A673 (cell line): ENCODE results near the gene COX6A2. TPM values are rescaled to one million over a fixed set of nuclear protein-coding genes. Genes with fewer than 3 reads are reported as not detected.

ENCODE experiments used
- BruUV-seq: library from RNA; stranded (reverse); fragments of 400-500 nt; replicated peaks from 2 replicates; lab custom pipeline; 2021; lab: Mats Ljungman, UMichigan
- CTCF ChIA-PET: fragments of 300-600 bp; sonication (Branson Sonifier 250); formaldehyde crosslinking; loops from one replicate; lab custom pipeline; 2022; ENCODE audit warnings: antibody characterized with exemption; lab: Charles Lee
- POLR2A ChIA-PET: fragments of 300-600 bp; sonication (Branson Sonifier 250); formaldehyde crosslinking; loops from one replicate; lab custom pipeline; 2022; ENCODE audit warnings: antibody characterized with exemption; ENCODE audit not compliant: low non-redundant PET; lab: Charles Lee
- DNase-seq: peaks from one replicate; pipeline ENCODE4 v3.0.0-alpha.2; 2015; ENCODE audit warnings: low spot score
- H3K27ac ChIP-seq: fragments of 200-600 bp; sonication (generic); 2 replicates; pipeline ENCODE4 v1.5.1; 2016; ENCODE audit warnings: mixed run types, low read depth, mild to moderate bottlenecking, mixed read lengths, antibody characterized with exemption, low read length; ENCODE audit not compliant: poor library complexity, severe bottlenecking
- H3K27me3 ChIP-seq: fragments of 200-600 bp; sonication (generic); replicated peaks from 2 replicates; pipeline ENCODE4 v1.6.1; 2017; ENCODE audit warnings: mixed run types, low read depth, mild to moderate bottlenecking, mixed read lengths, antibody characterized with exemption, low read length; ENCODE audit not compliant: insufficient read depth, poor library complexity
- H3K36me3 ChIP-seq: fragments of 200-600 bp; sonication (generic); 2 replicates; pipeline ENCODE4 v1.6.1; 2016; ENCODE audit warnings: mixed run types, mild to moderate bottlenecking, mixed read lengths, antibody characterized with exemption, low read length; ENCODE audit not compliant: insufficient read depth, poor library complexity, severe bottlenecking
- H3K4me1 ChIP-seq: fragments of 200-600 bp; sonication (generic); 2 replicates; pipeline ENCODE4 v1.6.1; 2017; ENCODE audit warnings: mixed run types, mild to moderate bottlenecking, mixed read lengths, antibody characterized with exemption, low read length; ENCODE audit not compliant: insufficient read depth, poor library complexity, severe bottlenecking
- H3K4me3 ChIP-seq: fragments of 200-600 bp; sonication (generic); 2 replicates; pipeline ENCODE4 v1.5.1; 2016; ENCODE audit warnings: low read depth, mixed run types, mild to moderate bottlenecking, mixed read lengths, low read length; ENCODE audit not compliant: poor library complexity, severe bottlenecking
- H3K9me3 ChIP-seq: fragments of 200-600 bp; sonication (generic); 2 replicates; pipeline ENCODE4 v1.6.1; 2016; ENCODE audit warnings: mixed run types, low read depth, mild to moderate bottlenecking, mixed read lengths, antibody characterized with exemption, low read length; ENCODE audit not compliant: poor library complexity, severe bottlenecking
- CTCF ChIP-seq: fragments of 300-800, 200-600 bp; sonication (generic); conservative IDR thresholded peaks from 2 replicates; pipeline ENCODE4 v1.5.1; 2017; ENCODE audit warnings: low read depth, mild to moderate bottlenecking, antibody characterized with exemption, low read length, moderate library complexity, mixed read lengths
- EZH2 ChIP-seq: fragments of 200-600 bp; sonication (generic); IDR thresholded peaks from 2 replicates; pipeline ENCODE4 v1.6.1; 2017; ENCODE audit warnings: borderline replicate concordance, low read depth, mild to moderate bottlenecking, mixed read lengths, antibody characterized with exemption, low read length; ENCODE audit not compliant: poor library complexity, severe bottlenecking
- intact Hi-C: fragments of 100-400 bp; cut with micrococcal nuclease; formaldehyde crosslinking; loops from one replicate; pipeline ENCODE4 v1.10.0; 2022; ENCODE audit not compliant: unreplicated experiment
- total RNA-seq: library from RNA; stranded (reverse); gene quantifications from 2 replicates; pipeline ENCODE4 v1.2.3, GENCODE V29; 2021

Gene COX6A2
- total RNA-seq, 1 experiment from 2014 or later, result not detected

- Histone ChIP-seq H3K27ac (no peak overlapping the region), H3K9me3 (no peaks in the 10 kb centered on the region), H3K4me1 (no peaks in the 10 kb centered on the region), H3K4me3 (peak overlapping the region; percentile 60), H3K36me3 (no peaks in the 10 kb centered on the region), H3K27me3 (no peaks in the 10 kb centered on the region)
- no TSS peak for BruUV-seq
- ChIA-PET CTCF (interaction anchor here (0.6 kb wide), 2 partner anchors 10 to 544 kb away, joined by 4 read pairs; no protein-coding TSS in a partner anchor), POLR2A (no interaction called here)
- TF ChIP-seq CTCF (no peak), EZH2 (no peak)
- intact Hi-C loops, result no loop called here
- DNase-seq, result no peak
These were observed 43.2 kb upstream of the COX6A2 start for GRCh38 chr16:31471241-31471874.

GRCh38 chr16:31470615-31471014 lies 42.5 kb upstream of the COX6A2 start:
- H3K27ac ChIP-seq, result no peak overlapping the region
- ChIA-PET POLR2A (no interaction called here), CTCF (no interaction called here)
- intact Hi-C loops, result no loop called here
- TF ChIP-seq EZH2 (no peak), CTCF (no peak)
- H3K4me1 ChIP-seq, result no peaks in the 10 kb centered on the region
- H3K27me3 ChIP-seq, result no peaks in the 10 kb centered on the region
- BruUV-seq, result no TSS peak
- DNase-seq, result no peak
- no peaks in the 10 kb centered on the region for H3K36me3 ChIP-seq
- H3K9me3 ChIP-seq, result no peaks in the 10 kb centered on the region
- no peak overlapping the region for H3K4me3 ChIP-seq

- Histone ChIP-seq H3K9me3 (no peaks in the 10 kb centered on the region), H3K36me3 (no peaks in the 10 kb centered on the region), H3K27ac (no peak overlapping the region), H3K27me3 (no peaks in the 10 kb centered on the region), H3K4me1 (no peaks in the 10 kb centered on the region), H3K4me3 (no peak overlapping the region)
- no peak for DNase-seq
- intact Hi-C loops, result no loop called here
- CTCF ChIA-PET, result no interaction called here
- POLR2A ChIA-PET, result no interaction called here
- TF ChIP-seq CTCF, result no peak
- TF ChIP-seq EZH2, result no peak
- no TSS peak for BruUV-seq
These were observed 39.7 kb upstream of the COX6A2 start for GRCh38 chr16:31467858-31468257.
